ENCODE results near the gene CACNA1I. TPM values are rescaled to one million over a fixed set of nuclear protein-coding genes. Genes with fewer than 3 reads are reported as not detected.

Gene CACNA1I
- total and polyA plus RNA-seq, 2 donors (not counting 3 experiments of a cell fraction or from before 2014, with no cell fraction given), result not detected

DNA sequence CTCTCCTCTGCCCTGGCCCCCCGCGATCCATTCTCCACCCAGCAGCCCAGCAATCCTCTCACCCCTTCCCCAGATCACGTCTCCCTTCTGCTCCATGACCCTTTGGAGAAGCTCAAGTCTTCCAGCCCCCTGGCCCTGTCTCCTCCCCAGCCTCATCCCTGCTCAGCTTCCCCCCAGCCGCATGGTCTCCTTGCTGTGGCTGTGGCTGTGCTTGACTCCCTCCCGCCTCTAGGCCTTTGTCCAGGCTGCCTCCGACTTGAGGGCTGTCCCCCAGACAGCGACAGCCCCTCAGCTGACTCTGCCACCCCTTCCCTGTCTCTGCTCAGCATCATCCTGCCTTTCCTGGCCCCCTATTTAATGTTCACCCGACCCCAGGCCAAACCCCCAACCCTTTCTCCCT is 59.3 kb downstream of the CACNA1I start:
- ChIA-PET CTCF (no interaction called here), POLR2A (no interaction called here)
- Histone ChIP-seq H2AFZ (ENCODE audit: low read depth, low read length) (no peak overlapping the region), H3K36me3 (ENCODE audit: control insufficient read depth in 2 of 2, extremely low read depth in 1 of 2, insufficient read depth in 2 of 2, low read length in 2 of 2) (no peaks in the 10 kb centered on the region), H3K4me2 (ENCODE audit: insufficient read depth, low read length) (no peak overlapping the region), H3K4me1 (ENCODE audit: control insufficient read depth, extremely low read depth, insufficient read depth, low read length) (peaks cover 6% of the 10 kb centered on the region), H3K79me2 (ENCODE audit: control insufficient read depth, insufficient read depth, low read length) (no peaks in the 10 kb centered on the region), H3K27ac (ENCODE audit: insufficient read depth, low read depth, low read length) (no peak overlapping the region), H3K27me3 (ENCODE audit: control insufficient read depth in 2 of 2, insufficient read depth in 2 of 2, low read length in 2 of 2) (no peaks in the 10 kb centered on the region), H3K4me3 (replicated peaks in 1 of 3; ENCODE audit: insufficient read depth in 1 of 3, low read depth in 1 of 3, low read length in 3 of 3) (no peak overlapping the region), H3K9me1 (replicated peaks; ENCODE audit: control insufficient read depth, extremely low read depth, insufficient read depth, low read length) (no peaks in the 10 kb centered on the region), H3K9me3 (replicated peaks; ENCODE audit: control insufficient read depth, insufficient read depth, low read length) (no peaks in the 10 kb centered on the region), H3K9ac (replicated peaks; ENCODE audit: extremely low read depth, insufficient read depth, low read length) (no peak overlapping the region), H4K20me1 (replicated peaks; ENCODE audit: control insufficient read depth, extremely low read depth, insufficient read depth, low read length) (no peaks in the 10 kb centered on the region)
- DNase-seq (ENCODE audit: low read depth, low spot score) (no peak), FAIRE-seq (no peak)
- intact Hi-C loops (cut with micrococcal nuclease), result no loop called here
- no TSS peak for BruUV-seq (replicated peaks)
- TF ChIP-seq, protein P1, sequence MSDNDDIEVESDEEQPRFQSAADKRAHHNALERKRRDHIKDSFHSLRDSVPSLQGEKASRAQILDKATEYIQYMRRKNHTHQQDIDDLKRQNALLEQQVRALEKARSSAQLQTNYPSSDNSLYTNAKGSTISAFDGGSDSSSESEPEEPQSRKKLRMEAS (IDR thresholded peaks at IDR 0.05; ENCODE audit: insufficient read depth, insufficient read length), result no peak
- TF ChIP-seq MYC (IDR thresholded peaks at IDR 0.05; ENCODE audit: low read depth, low read length) (no peak), FOS (IDR thresholded peaks at IDR 0.05; ENCODE audit: borderline replicate concordance, insufficient read depth, low read length) (no peak), EZH2 (IDR thresholded peaks at IDR 0.05; ENCODE audit: borderline replicate concordance, low read depth, low read length, severe bottlenecking) (no peak), POLR2A (IDR thresholded peaks at IDR 0.05; ENCODE audit: low read depth, low read length) (no peak), POLR2AphosphoS5 (IDR thresholded peaks at IDR 0.05; ENCODE audit: insufficient read depth, low read depth, low read length) (no peak), GATA2 (IDR thresholded peaks at IDR 0.05; ENCODE audit: insufficient read depth, insufficient read length, low read depth, low read length) (no peak)
- TF ChIP-seq, protein P2, sequence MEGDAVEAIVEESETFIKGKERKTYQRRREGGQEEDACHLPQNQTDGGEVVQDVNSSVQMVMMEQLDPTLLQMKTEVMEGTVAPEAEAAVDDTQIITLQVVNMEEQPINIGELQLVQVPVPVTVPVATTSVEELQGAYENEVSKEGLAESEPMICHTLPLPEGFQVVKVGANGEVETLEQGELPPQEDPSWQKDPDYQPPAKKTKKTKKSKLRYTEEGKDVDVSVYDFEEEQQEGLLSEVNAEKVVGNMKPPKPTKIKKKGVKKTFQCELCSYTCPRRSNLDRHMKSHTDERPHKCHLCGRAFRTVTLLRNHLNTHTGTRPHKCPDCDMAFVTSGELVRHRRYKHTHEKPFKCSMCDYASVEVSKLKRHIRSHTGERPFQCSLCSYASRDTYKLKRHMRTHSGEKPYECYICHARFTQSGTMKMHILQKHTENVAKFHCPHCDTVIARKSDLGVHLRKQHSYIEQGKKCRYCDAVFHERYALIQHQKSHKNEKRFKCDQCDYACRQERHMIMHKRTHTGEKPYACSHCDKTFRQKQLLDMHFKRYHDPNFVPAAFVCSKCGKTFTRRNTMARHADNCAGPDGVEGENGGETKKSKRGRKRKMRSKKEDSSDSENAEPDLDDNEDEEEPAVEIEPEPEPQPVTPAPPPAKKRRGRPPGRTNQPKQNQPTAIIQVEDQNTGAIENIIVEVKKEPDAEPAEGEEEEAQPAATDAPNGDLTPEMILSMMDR (IDR thresholded peaks at IDR 0.05; ENCODE audit: extremely low read depth in 1 of 2, insufficient read depth in 1 of 2, low read depth in 1 of 2, low read length in 2 of 2), result no peak
- dilution Hi-C loops (cut with MboI; ENCODE audit: extremely low pct_ligation_motif_present, low sequenced_read_pairs), result no loop called here
